Umbilical cord (tissue), 2 donors: ENCODE data around the gene PRKCI. TPM values are rescaled to one million over a fixed set of nuclear protein-coding genes. Genes with fewer than 3 reads are reported as not detected.
"Not testable (repeated sequence)": the region's sequence is repeated elsewhere in the genome, so short reads cannot be mapped to it uniquely, and the experiment has no call there.

Experiments
- DNase-seq: peaks from one replicate; pipeline ENCODE4 v3.0.0-alpha.2; 2015; ENCODE audit warnings: low spot score
- total RNA-seq: library from RNA; depleted of rRNA; stranded (reverse); fragments of >200 nt; gene quantifications from one replicate; pipeline ENCODE4 v1.2.3, GENCODE V29; 2014; ENCODE audit warnings: low replicate concordance; ENCODE audit not compliant: insufficient read depth

PRKCI gene
- total RNA-seq, 1 donor from 2014 or later: 65.5 TPM

DNA sequence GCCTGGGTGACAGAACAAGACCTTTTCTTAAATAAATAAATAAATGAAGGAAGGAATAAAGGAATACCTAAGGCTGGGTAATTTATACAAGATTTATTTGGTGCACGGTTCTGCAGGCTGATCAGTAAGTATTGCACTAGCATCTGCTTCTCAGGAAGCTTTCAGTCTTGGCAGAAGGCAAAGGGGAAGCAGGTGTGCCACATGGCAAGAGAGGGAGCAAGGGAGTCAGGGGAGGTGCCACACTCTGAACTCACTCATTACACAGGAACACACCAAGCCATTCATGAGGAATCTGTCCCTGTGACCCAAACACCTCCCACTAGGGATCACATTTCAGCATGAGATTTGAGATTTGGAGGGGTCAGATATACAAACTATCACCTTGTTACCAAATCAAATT, 56.4 kb downstream of the PRKCI start:
- DNase-seq: no peak

DNA sequence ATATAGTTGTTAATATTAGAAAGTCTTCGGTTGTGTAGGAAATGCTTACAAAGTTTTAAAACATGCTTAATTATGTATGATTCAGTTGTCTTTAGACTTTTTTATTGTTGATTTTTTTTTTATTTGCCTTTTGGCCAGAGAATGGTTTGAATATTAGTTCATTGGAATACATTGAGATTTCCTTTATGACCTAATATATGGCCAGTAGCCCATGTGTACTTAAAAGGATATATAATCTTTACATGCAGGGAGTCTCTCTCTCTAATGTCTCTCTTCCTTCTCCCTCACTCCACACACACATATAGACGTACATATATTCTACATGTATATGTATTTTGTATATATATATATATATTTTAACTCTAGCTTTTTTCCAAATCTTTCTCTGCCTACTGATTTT, 68.0 kb downstream of the PRKCI start:
- DNase-seq: no peak

DNA sequence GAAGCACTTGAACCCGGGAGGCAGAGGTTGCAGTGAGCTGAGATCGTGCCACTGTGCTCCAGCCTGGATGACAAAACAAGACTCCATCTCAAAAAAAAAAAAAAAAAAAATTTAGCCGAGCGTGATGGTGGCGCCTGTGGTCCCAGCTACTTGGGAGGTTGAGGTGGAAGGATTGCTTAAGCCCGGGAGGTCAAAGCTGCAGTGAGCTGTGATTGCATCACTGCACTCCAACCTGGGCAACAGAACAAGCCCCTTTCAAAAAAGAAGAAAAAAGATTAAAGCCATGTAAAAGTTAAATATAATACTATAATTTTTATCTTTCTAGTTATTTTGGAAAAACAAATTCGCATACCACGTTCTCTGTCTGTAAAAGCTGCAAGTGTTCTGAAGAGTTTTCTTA, 73.4 kb downstream of the PRKCI start:
- DNase-seq: no peak

DNA sequence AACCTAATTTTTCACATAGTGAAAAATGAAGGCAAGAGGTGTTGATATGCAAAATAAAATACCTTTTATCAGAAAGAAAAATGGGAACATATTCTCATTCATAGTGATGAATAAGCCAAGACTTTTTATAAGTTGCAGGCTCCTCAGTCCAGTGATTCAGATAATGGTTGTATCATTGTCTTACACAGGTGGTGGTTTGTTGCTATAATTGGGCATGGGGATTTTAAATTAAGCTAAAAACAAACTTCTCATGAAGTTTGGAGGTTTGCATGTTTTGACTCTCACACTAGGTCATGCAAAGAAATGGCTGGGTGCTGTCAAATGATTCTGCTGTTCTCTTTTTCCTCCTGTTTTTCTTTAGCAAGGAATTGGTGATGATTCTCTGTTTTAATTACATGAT, 74.5 kb downstream of the PRKCI start:
- no peak for DNase-seq

DNA sequence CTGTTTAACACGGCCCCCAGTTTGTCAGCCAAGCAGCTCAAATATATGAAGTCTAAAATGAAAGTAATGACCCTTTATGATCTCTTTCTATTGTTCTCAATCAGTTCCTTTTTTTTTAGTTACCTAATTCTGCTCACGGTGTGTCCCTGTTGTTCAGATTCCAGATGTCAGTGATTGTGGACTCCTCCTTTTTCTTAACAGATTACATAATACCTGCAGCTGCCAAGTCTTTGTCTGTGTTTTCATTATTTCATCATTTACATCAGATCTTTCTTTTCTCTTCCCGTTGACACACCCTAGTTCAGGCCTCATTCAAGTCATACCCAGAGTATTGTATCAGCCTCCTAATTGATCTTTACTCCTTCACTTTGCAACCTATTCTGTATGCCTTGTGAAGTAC, 79.2 kb downstream of the PRKCI start:
- DNase-seq: no peak

DNA sequence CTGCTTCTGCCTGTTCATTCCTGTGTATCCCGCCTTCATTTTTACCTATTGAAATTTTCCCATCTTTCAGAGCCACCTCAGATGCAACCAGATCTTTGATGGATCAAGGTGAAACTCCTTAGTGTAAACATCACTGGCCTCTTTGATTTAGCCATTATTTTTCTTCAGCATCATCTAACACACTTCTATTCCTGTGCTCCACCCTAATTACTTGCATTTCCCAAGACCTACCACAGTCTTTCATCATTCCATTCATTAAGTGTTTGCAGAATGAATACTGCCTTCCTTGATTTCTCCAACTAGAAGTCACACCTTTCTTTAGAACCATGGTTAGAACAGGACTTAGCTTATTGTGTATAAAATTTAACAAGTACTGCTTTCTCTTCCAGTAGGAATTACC, 79.8 kb downstream of the PRKCI start:
- DNase-seq: no peak

DNA sequence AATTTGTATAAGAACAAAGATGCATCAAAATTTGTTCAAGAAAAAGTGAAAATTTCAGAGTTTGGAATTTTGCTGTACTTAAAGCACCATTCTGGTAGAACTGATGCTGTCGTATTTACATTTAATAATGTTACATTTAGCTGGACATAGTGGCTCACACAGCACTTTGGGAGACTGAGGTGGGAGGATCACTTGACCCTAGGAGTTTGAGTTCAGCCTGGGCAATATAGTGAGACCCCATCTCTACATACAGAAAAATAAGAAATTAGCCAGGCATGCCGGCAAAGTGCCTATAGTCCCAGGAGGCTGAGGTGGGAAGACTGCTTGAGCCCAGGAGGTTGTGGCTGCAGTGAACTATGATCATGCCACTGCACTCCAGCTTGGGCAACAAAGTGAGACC, 83.8 kb downstream of the PRKCI start:
- no peak for DNase-seq

DNA sequence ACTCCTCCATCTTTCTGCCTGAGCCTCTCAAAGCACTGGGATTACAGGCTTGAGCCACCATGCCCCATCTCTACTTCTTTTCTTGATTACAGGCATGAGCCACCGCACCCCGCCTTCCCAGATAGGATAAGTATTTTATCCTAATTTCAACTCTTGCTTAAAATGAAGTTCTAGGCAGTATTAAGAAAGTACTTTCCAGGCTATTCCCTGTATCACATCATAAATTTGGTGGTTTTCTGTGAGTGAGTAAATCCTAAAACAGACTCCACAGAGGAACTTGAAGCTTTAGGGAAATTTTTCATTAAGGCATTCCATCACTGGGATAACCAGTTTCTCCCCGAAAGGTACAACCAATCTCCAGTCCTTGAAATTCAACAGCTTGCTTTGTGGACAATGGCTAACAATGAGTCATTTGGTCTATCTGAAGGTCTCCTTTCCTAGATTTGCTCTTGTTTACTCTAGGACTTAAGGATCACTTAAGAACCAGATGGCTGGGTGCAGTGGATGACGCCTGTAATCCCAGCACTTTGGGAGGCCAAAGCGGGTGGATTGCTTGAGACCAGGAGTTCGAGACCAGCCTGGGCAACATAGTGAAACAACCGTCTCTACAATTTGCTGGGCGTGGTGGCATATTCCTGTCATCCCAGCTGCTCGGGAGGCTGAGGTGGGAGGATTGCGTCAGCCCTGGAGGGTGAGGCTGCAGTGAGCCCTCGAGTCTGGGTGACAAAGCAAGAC, 85.6 kb downstream of the PRKCI start:
- peak; percentile 94 for DNase-seq

DNA sequence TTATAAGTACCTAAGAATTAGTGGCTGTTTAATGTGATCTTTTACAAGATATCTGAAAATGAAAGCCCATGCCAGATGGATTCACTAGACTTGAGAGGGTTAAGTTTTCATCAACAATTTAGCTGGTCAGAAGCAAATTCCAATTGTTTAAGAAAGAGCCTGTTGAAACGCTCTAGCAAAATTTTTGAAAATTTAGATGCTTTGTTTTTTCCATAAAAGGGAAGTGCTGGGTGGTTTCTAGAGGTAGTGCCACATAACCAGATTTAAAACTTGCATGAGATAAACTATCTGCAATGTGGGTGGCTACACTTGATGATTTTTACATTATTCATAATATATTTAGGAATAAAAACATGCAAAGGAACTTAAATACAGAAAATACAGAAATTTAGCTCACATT, 86.8 kb downstream of the PRKCI start:
- DNase-seq: no peak

DNA sequence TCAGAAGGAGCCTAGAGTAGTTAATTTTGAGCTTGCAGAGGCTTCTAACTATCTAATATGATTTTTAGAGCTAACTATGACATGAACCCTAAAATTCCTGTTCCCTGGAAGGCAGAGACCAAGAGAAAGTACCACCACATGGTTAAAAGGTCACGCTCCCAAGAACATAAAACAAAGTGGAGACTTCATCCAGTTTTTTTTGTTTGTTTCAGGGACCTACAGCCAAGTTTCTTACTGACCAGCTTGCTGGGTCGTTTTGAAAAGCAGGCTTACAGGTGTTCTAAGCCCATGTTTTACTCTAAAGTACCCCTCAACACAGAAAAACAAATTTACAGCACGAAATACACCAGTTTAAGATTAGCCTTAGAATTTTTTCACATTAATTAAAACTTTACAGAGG, 95.7 kb downstream of the PRKCI start:
- no peak for DNase-seq

DNA sequence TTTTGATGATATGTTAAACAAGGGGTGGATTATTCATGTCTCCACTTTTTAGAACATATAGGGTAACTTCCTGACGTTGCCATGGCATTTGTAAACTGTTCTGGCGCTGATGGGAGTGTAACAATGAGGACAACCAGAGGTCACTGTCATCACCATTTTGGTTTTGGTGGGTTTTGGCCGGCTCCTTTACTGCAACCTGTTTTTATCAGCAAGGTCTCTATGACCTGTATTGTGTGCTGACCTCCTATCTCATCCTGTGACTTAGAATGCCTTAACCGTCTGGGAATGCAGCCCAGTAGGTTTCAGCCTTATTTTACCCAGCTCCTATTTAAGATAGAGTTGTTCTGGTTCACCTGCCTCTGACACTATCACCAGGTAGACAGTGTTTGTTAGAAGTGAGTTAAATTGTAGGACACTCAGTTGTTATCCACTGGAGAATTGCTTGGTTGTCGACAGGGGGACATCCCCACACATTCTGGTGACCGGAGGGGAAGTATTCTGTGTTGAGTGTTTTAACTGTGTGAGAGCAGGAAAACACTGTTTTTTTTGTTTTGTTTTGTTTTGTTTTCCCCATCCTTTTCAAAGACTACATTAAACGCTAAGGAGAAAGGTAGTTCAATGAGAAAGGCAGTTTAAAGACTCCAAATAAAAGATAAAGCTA, 98.4 kb downstream of the PRKCI start:
- DNase-seq: no peak

DNA sequence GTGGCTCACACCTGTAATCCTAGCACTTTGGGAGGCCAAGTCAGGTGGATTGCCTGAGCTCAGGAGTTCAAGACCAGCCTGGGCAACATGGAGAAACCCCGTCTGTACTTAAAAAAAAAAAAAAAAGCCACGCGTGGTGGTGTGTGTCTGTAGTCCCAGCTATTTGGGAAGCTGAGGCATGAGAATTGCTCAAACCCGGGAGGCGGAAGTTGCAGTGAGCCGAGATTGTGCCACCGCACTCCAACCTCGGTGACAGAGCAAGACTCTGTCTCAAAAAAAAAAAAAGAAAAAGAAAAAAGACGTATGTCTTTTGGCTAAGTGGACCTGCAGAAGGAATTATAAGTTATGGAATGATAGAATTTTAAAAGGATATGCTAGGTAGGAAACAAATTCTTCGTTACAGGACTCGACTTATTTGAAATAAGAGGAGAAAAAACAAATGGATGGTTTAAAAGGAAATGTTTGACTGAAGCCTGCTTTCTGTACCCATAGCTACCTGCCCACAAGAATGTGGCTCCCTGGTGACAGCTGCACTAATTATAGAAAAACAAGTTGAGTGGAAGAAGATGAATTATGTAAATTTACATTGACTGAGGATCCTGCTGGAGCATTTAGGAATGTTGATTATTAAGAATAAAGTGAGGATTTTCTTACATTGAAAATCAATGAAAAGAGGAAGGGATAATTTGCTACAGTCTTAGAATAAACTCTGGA, 99.3 kb downstream of the PRKCI start:
- DNase-seq: no peak

DNA sequence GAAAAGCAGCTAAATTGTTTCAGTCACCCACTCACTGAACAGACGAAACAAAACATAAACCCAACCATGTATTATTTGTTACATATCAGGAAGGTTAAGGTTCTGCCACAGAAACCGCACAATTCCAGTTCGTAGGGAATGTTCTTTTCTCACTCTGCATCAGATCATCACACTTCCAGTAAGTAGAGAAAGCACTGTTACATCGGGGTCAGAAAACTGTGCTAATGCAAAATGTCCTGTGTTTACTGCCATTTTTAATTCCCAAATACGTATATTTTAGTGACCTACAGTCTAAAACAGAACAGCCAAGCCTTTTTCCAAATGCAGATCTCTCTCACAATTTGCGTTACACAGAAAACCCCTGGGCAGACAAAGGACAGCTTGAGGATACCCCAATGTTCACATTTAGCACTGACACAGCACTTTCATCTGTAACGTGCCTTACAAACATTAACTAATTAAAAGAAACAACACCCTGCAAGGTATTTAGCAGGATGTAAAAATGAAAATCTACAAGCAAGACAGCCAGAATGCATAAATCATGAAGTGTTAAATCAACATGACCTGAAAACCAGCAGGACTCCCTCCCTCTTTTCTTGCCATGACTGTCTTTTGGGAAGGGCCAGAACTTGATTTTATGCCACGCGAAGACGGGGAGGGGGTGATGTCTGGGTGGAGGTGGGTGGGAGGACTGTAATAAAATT, 100.5 kb downstream of the PRKCI start:
- DNase-seq: no peak

DNA sequence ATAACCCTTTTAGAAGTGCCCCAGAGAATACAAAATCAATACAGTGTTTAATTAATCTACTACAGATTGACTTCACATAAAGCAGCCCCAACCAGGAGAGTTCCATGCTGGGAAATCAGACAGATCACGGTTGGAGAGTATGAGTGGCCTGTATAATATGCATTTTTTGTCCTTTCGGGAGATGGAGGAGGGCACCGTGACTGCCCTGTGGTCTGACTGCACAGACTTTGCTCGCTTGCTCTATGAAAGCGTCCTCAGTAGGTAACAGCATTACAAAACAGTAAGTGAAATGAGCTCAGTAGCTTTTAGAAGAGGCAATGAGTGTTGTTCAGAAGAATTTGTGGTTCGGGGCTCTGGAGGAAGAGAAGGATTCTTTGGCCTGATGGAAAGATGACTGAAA, 101.1 kb downstream of the PRKCI start:
- no peak for DNase-seq

DNA sequence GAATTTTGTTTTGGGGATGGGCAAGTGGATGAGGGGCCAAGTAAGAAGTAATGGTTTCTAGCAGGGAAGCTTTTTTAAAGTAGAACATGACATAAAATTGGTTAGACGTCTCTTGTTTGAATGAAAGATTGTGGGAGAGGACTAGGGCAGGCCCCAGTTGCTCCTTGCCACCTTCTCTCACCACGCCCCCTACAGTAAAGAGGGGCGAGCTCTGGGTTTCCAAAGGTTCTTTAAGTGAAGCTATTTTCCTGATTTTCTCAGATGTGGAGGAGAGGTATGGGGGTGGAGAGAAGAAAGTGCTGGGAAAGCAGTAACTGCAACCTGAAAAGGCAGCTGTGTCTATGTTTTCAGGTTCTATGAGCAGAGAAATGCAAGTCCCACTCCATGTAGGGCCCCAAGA, 102.7 kb downstream of the PRKCI start:
- no peak for DNase-seq

DNA sequence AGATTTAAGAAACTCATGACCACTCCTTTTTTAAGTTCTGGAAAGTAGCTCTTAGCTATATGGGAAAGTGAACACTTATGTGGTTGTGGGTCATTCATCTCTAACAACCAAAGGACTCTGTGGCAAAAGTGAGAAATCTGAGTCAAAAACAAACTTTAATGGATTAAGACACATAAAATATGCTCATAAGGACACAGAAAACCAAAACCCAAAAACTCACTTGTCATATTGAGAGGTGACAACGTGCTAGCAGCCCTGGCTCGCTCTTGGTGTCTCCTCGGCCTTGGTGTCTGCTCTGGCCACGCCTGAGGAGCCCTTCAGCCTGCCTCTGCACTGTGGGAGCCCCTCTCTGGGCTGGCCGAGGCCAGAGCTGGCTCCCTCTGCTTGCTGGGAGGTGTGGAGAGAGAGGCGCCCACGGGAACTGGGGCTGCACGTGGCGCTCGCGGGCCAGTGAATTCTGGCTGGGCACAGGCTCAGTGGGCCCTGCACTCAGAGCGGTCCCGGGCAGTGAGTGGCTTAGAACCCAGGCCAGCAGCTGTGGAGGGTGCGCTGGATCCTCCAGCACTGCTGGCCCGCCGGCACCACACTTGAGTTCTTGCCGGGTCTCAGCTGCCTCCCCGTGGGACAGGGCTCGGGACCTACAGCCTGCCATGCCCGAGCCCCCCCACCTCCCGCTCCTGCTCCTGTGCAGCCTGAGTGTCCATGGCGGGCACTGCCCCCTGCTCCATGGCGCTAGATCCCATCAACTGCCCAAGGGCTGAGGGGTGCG, 105.0 kb downstream of the PRKCI start:
- DNase-seq: no peak

DNA sequence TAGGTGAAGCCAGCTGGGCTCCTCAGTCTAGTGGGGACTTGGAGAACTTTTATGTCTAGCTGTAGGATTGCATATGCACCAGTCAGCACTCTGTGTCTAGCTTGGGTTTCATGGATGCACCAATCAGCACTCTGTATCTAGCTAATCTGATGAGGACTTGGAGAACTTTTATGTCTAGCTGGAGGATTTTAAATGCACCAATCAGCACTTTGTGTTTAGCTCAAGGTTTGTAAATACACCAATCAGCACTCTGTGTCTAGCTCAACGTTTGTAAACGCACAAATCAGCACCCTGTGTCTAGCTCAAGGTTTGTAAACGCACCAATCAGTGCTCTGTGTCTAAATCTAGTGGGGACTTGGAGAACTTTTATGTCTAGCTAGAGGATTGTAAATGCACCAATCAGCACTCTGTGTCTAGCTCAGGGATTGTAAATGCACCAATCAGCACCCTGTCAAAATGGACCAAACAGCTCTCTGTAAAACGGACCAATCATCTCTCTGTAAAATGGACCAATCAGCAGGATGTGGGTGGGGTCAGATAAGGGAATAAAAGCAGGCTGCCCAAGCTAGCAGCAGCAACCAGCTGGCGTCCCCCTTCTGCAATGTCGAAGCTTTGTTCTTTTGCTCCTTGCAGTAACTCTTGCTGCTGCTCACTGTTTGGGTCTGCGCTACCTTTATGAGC, 105.8 kb downstream of the PRKCI start:
- DNase-seq: not testable (repeated sequence)

DNA sequence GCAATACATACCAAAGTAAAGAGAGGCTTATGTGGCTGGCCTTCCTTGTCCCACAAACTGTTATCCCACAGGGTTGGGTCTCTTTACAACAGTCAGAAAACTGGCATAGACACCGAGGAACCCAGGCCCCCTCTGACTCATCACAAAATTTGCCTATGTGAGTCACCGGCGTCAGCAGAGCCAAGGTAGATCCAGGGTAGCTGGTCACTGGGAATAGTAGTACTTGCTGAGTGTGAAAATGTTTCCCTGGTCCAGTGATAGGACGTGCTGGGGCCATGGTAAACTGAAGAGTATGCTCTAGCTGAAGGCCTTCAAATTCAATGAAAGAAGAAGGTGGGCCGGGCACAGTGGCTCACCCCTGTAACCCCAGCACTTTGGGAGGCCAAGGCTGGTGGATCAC, 108.1 kb downstream of the PRKCI start:
- DNase-seq: no peak

DNA sequence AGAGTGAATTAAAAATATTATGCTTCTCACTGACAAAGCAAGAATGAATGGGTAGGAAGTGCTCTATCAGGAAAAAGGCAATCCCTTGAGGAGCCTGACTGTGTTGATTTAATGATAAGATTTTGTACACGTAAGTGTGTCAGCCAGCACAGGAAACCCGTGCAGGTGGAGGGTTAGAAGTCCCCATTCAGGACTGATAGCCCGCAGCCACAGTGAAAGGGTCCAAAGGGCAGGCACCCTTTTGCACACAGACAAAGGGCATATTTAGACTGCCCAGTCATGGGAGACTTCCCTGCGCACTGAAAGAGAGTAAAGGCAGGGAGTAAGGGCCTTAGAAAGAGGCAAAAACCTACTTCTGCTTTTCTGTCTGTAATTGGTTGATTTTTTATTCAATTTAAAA, 108.9 kb downstream of the PRKCI start:
- DNase-seq: no peak

DNA sequence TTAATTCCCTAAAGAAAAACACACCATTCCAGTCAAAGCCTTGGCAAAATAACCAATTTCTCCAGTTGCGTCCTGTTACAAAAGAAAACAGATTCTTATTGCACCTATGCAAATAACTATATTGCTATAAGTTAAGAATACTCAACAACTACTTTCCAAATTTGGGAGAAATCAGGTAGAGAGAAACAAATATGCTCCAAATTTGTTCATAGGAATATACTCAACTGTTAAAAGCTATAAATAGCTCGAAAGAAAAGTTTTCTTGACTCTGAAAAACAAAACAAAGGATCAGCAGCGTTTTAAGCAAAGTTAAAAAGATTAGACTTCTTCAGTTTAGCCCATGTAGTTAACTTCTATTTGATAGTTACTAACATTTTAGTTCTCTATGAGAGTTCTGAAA, 115.2 kb downstream of the PRKCI start:
- no peak for DNase-seq
